ENCODE data around the gene GNL2. TPM values are rescaled to one million over a fixed set of nuclear protein-coding genes. Genes with fewer than 3 reads are reported as not detected.

GNL2 gene
- total and polyA plus RNA-seq, 9 of the 15 experiments (the other 6 are each of a cell fraction or from before 2014, with no cell fraction given), result 156 to 371 (median 263) TPM

- H2AFZ ChIP-seq (ENCODE audit: low read depth, low read length), result no peak overlapping the region
- in situ Hi-C loops (cut with MboI), result loop anchor here (5.0 kb wide), 1 partner anchor 76 kb away; no protein-coding TSS in a partner anchor
Measured at GRCh38 chr1:37606481-37607263, 10.9 kb upstream of the GNL2 start.

GRCh38 chr1:37605806-37606474 is 10.2 kb upstream of the GNL2 start:
- BruUV-seq (replicated peaks), result no TSS peak
- H3K27me3 ChIP-seq (ENCODE audit: control insufficient read depth in 2 of 2, insufficient read depth in 2 of 2, low read length in 2 of 2), result peaks cover 56 to 64% of the 10 kb centered on the region in 2 experiments
- no peaks in the 10 kb centered on the region for H3K36me3 ChIP-seq (ENCODE audit: control insufficient read depth, insufficient read depth, low read length)
- CTCF ChIA-PET (ENCODE audit: low intra/inter-chr PET ratio), result no interaction called here
- no peaks in the 10 kb centered on the region for H3K9me1 ChIP-seq (ENCODE audit: control insufficient read depth, insufficient read depth, low read length)
- POLR2A ChIA-PET, result interaction anchor here (0.6 to 1.3 kb wide), 5 partner anchors 10 to 362 kb away, joined by 3 to 4 read pairs (median 3); partner anchors contain the start of gene GNL2
- H4K20me1 ChIP-seq (replicated peaks; ENCODE audit: control insufficient read depth, insufficient read depth, low read length), result 0 out of 2 replicates have a peak, but pooled peaks cover 5% of the 10 kb centered on the region
- in situ Hi-C loops (cut with MboI) (loop anchor here (5.0 kb wide), 1 partner anchor 76 kb away; no protein-coding TSS in a partner anchor), intact Hi-C loops (cut with micrococcal nuclease) (loop anchor here (10.0 kb wide), 2 partner anchors 151 to 159 kb away; partner anchors contain the start of gene EPHA10)
- no peaks in the 10 kb centered on the region for H3K79me2 ChIP-seq (ENCODE audit: control insufficient read depth, insufficient read depth, low read length)
- no peak overlapping the region for H3K9ac ChIP-seq (ENCODE audit: insufficient read depth in 1 of 2, low read depth in 2 of 2, low read length in 2 of 2)
- H3K4me2 ChIP-seq (ENCODE audit: insufficient read depth, low read length), result no peak overlapping the region
- no peak for ATAC-seq
- WGBS (ENCODE audit: insufficient coverage, low coverage, missing lambda C conversion rate), result 0% methylated on average over 8 of the region's 9 CpGs
- no peak overlapping the region for H3K27ac ChIP-seq (ENCODE audit: extremely low read depth, low read depth, low read length)
- no peak overlapping the region for H3K4me3 ChIP-seq
- H3K4me1 ChIP-seq (replicated peaks in 1 of 2; ENCODE audit: control insufficient read depth in 2 of 2, insufficient read depth in 2 of 2, low read length in 2 of 2), result peaks cover 0 to 4% of the 10 kb centered on the region in 2 experiments; a peak in 2 of 5 replicates
- no peak for DNase-seq (ENCODE audit: extremely low read depth in 1 of 4, low spot score in 3 of 4)
- no peaks in the 10 kb centered on the region for H3K9me3 ChIP-seq (replicated peaks; ENCODE audit: control insufficient read depth, insufficient read depth, low read depth, low read length)
- no peak overlapping the region for H2AFZ ChIP-seq (ENCODE audit: low read depth, low read length)
- no peak for FAIRE-seq
- no peak for TF ChIP-seq MTF1 (CRISPR knock-in tag; IDR thresholded peaks at IDR 0.05; ENCODE audit: borderline replicate concordance)
- TF ChIP-seq DACH1 (IDR thresholded peaks at IDR 0.05; ENCODE audit: partially characterized antibody), result no peak
- no peak for TF ChIP-seq HBP1 (CRISPR knock-in tag; IDR thresholded peaks at IDR 0.05)
- TF ChIP-seq ADNP (tag; IDR thresholded peaks at IDR 0.05), result no peak
- TF ChIP-seq DEAF1 (CRISPR knock-in tag; IDR thresholded peaks at IDR 0.05), result no peak
- TF ChIP-seq RBM14 (IDR thresholded peaks at IDR 0.05; ENCODE audit: borderline replicate concordance, insufficient read depth, low read depth, low read length), result no peak
- no peak for TF ChIP-seq ZBTB1 (CRISPR knock-in tag; IDR thresholded peaks at IDR 0.05; ENCODE audit: borderline replicate concordance, low read depth)

More at GRCh38 chr1:37606481-37607263, 10.9 kb upstream of the GNL2 start:
- ChIA-PET POLR2A (interaction anchor here (0.7 to 1.0 kb wide), 4 partner anchors 9 to 363 kb away, joined by 3 to 7 read pairs (median 3); partner anchors contain the start of gene GNL2), CTCF (ENCODE audit: low intra/inter-chr PET ratio) (no interaction called here)
- intact Hi-C loops (cut with micrococcal nuclease), result loop anchor here (10.0 kb wide), 2 partner anchors 152 to 158 kb away; partner anchors contain the start of gene EPHA10
- no peak for FAIRE-seq
- Histone ChIP-seq H3K27ac (ENCODE audit: extremely low read depth, low read depth, low read length) (no peak overlapping the region), H3K4me2 (ENCODE audit: insufficient read depth, low read length) (no peak overlapping the region), H3K9me3 (replicated peaks; ENCODE audit: control insufficient read depth, insufficient read depth, low read depth, low read length) (no peaks in the 10 kb centered on the region), H3K9ac (ENCODE audit: insufficient read depth in 1 of 2, low read depth in 2 of 2, low read length in 2 of 2) (no peak overlapping the region), H3K4me1 (replicated peaks in 1 of 2; ENCODE audit: control insufficient read depth in 2 of 2, insufficient read depth in 2 of 2, low read length in 2 of 2) (peaks cover 0 to 4% of the 10 kb centered on the region in 2 experiments; a peak in 2 of 5 replicates), H3K4me3 (no peak overlapping the region), H3K9me1 (ENCODE audit: control insufficient read depth, insufficient read depth, low read length) (no peaks in the 10 kb centered on the region), H4K20me1 (replicated peaks; ENCODE audit: control insufficient read depth, insufficient read depth, low read length) (0 out of 2 replicates have a peak, but pooled peaks cover 5% of the 10 kb centered on the region), H3K36me3 (ENCODE audit: control insufficient read depth, insufficient read depth, low read length) (no peaks in the 10 kb centered on the region), H3K79me2 (ENCODE audit: control insufficient read depth, insufficient read depth, low read length) (no peaks in the 10 kb centered on the region), H3K27me3 (ENCODE audit: control insufficient read depth in 2 of 2, insufficient read depth in 2 of 2, low read length in 2 of 2) (peaks cover 57 to 70% of the 10 kb centered on the region in 2 experiments)
- no TSS peak for BruUV-seq (replicated peaks)
- WGBS (ENCODE audit: insufficient coverage, low coverage, missing lambda C conversion rate), result 3% methylated on average over 15 of the region's 15 CpGs
- DNase-seq (ENCODE audit: extremely low read depth in 1 of 4, low spot score in 3 of 4), result no peak
- ATAC-seq, result no peak
- no peak for TF ChIP-seq ETV5 (CRISPR knock-in tag; IDR thresholded peaks at IDR 0.05; ENCODE audit: low read depth)
- peak; percentile 42; the same call in 1 of the 2 replicates for TF ChIP-seq CEBPB (tag; IDR thresholded peaks at IDR 0.05)
